GM23338 (cell line): Measurements from ENCODE around the gene EPS8. TPM values are rescaled to one million over a fixed set of nuclear protein-coding genes. Genes with fewer than 3 reads are reported as not detected.

Source experiments
- ATAC-seq: fragments of 200-7000 bp; cut with Tn5 transposase; 3 replicates; pipeline ENCODE4 v1.9.1; 2020
- DNase-seq: peaks from one replicate; pipeline ENCODE4 v3.0.0-alpha.2; 2015; ENCODE audit warnings: low spot score
- H2AFZ ChIP-seq: fragments of 200-600 bp; sonication (generic); 2 replicates; pipeline ENCODE4 v1.8.0; 2016; ENCODE audit warnings: antibody characterized with exemption, mild to moderate bottlenecking, moderate library complexity
- H3F3A ChIP-seq: fragments of 200-600 bp; sonication (generic); replicated peaks from 2 replicates; pipeline ENCODE4 v1.8.0; 2017; ENCODE audit warnings: antibody characterized with exemption, mixed run types, low read depth
- H3K27ac ChIP-seq: fragments of 200-600 bp; sonication (generic); 2 replicates; pipeline ENCODE4 v1.6.1; 2016; ENCODE audit warnings: low read depth
- H3K27me3 ChIP-seq: fragments of 200-600 bp; sonication (generic); 2 replicates; pipeline ENCODE4 v1.8.0; 2016; ENCODE audit warnings: mild to moderate bottlenecking, mixed run types, moderate library complexity; ENCODE audit not compliant: insufficient read depth
- H3K36me3 ChIP-seq: fragments of 200-600 bp; sonication (generic); 2 replicates; pipeline ENCODE4 v1.8.0; 2016; ENCODE audit warnings: mild to moderate bottlenecking; ENCODE audit not compliant: insufficient read depth
- H3K4me1 ChIP-seq: fragments of 200-600 bp; sonication (generic); 2 replicates; pipeline ENCODE4 v1.8.0; 2016; ENCODE audit warnings: mild to moderate bottlenecking, moderate library complexity; ENCODE audit not compliant: insufficient read depth
- H3K4me2 ChIP-seq: fragments of 200-600 bp; sonication (generic); 2 replicates; pipeline ENCODE4 v1.7.1; 2017; ENCODE audit warnings: mixed run types
- H3K4me3 ChIP-seq: fragments of 200-600 bp; sonication (generic); 2 replicates; pipeline ENCODE4 v1.6.1; 2016; ENCODE audit warnings: mixed run types
- H3K79me2 ChIP-seq: fragments of 200-600 bp; sonication (generic); replicated peaks from 2 replicates; pipeline ENCODE4 v1.8.0; 2017; ENCODE audit warnings: mild to moderate bottlenecking; ENCODE audit not compliant: insufficient read depth
- H3K9me2 ChIP-seq: fragments of 200-600 bp; sonication (generic); 2 replicates; pipeline ENCODE4 v1.8.0; 2017; ENCODE audit not compliant: insufficient read depth
- H4K20me1 ChIP-seq: fragments of 200-600 bp; sonication (generic); replicated peaks from 2 replicates; pipeline ENCODE4 v1.8.0; 2017; ENCODE audit warnings: mild to moderate bottlenecking; ENCODE audit not compliant: insufficient read depth
- H3K27ac Mint-ChIP-seq: 2 replicates; pipeline ENCODE4 v1.8.0; 2020; ENCODE audit warnings: inconsistent platforms, mild to moderate bottlenecking, moderate library complexity, mixed read lengths
- H3K27me3 Mint-ChIP-seq: 3 replicates; pipeline ENCODE4 v1.8.0; 2022; ENCODE audit warnings: low read depth, mild to moderate bottlenecking, moderate library complexity, mixed read lengths, inconsistent platforms; ENCODE audit not compliant: insufficient read depth, poor library complexity
- H3K36me3 Mint-ChIP-seq: 3 replicates; pipeline ENCODE4 v1.8.0; 2021; ENCODE audit warnings: low read depth, mild to moderate bottlenecking, inconsistent platforms, moderate library complexity, mixed read lengths
- H3K4me1 Mint-ChIP-seq: 3 replicates; pipeline ENCODE4 v1.8.0; 2020; ENCODE audit warnings: mild to moderate bottlenecking, inconsistent platforms, mixed read lengths
- H3K4me3 Mint-ChIP-seq: 3 replicates; pipeline ENCODE4 v1.8.0; 2021; ENCODE audit warnings: moderate library complexity, mild to moderate bottlenecking, inconsistent platforms, mixed read lengths
- H3K9me3 Mint-ChIP-seq: 3 replicates; pipeline ENCODE4 v1.8.0; 2020; ENCODE audit warnings: moderate library complexity, mild to moderate bottlenecking, inconsistent platforms, mixed read lengths
- CREB1 ChIP-seq: fragments of 250-450 bp; sonication (Bioruptor Pico); IDR thresholded peaks from 2 replicates; pipeline ENCODE4 v1.5.0; 2020; ENCODE audit warnings: low read depth, mild to moderate bottlenecking, moderate library complexity
- EZH2 ChIP-seq: fragments of 200-600 bp; sonication (generic); IDR thresholded peaks from one replicate; pipeline ENCODE4 v1.8.0; 2017; ENCODE audit warnings: antibody characterized with exemption, mild to moderate bottlenecking, low read depth; ENCODE audit not compliant: unreplicated experiment
- EZH2phosphoT487 ChIP-seq: fragments of 200-600 bp; sonication (generic); IDR thresholded peaks from one replicate; pipeline ENCODE4 v1.8.1; 2018; ENCODE audit warnings: antibody characterized with exemption; ENCODE audit not compliant: unreplicated experiment
- JUNB ChIP-seq: IDR thresholded peaks from one replicate; pipeline ENCODE4 v1.6.1; 2016; ENCODE audit warnings: antibody characterized with exemption; ENCODE audit not compliant: unreplicated experiment
- POLR2AphosphoS5 ChIP-seq: IDR thresholded peaks from 2 replicates; pipeline ENCODE4 v1.6.1; 2016; ENCODE audit warnings: antibody characterized with exemption, low read depth
- STAT1 ChIP-seq: IDR thresholded peaks from one replicate; pipeline ENCODE4 v1.6.1; 2016; ENCODE audit warnings: antibody characterized with exemption; ENCODE audit not compliant: unreplicated experiment
- ZNF114 ChIP-seq: fragments of 250-450 bp; sonication (Bioruptor Pico); IDR thresholded peaks from 2 replicates; pipeline ENCODE4 v1.5.0; 2020; ENCODE audit warnings: mild to moderate bottlenecking, moderate library complexity
- ZNF331 ChIP-seq: fragments of 250-450 bp; sonication (Bioruptor Pico); IDR thresholded peaks from 2 replicates; pipeline ENCODE4 v1.5.0; 2020; ENCODE audit warnings: low read depth, mild to moderate bottlenecking, moderate library complexity
- polyA plus RNA-seq: library from polyadenylated mRNA; unstranded; fragments of >200 nt; fragmentation: Nextera tagmentation; extraction: Ambion mirVana; gene quantifications from 2 replicates; pipeline ENCODE4 v1.2.1, GENCODE V29; 2016
- total RNA-seq: library from RNA; depleted of rRNA; stranded (reverse); fragments of >200 nt; shearing (Covaris generic); gene quantifications from 2 replicates; pipeline ENCODE4 v1.2.3, GENCODE V29; 2014
- TF ChIP-seq, protein P1 (sequence below), 2 experiments: fragments of 200-600 bp in 1 of 2; sonication (generic) in 1 of 2; conservative IDR thresholded peaks; 2 replicates each; pipeline versions ENCODE4 v1.5.1 to v1.6.1; 2016 to 2017; ENCODE audit warnings: antibody characterized with exemption in 2 of 2, low read depth in 2 of 2, mild to moderate bottlenecking in 2 of 2, moderate library complexity in 1 of 2
- TF ChIP-seq, protein P2 (sequence below): IDR thresholded peaks from one replicate; pipeline ENCODE4 v1.6.1; 2018; ENCODE audit warnings: antibody characterized with exemption; ENCODE audit not compliant: unreplicated experiment

The EPS8 gene
- total and polyA plus RNA-seq, 2 experiments from 2014 or later: 3.5 to 5.4 TPM

DNA sequence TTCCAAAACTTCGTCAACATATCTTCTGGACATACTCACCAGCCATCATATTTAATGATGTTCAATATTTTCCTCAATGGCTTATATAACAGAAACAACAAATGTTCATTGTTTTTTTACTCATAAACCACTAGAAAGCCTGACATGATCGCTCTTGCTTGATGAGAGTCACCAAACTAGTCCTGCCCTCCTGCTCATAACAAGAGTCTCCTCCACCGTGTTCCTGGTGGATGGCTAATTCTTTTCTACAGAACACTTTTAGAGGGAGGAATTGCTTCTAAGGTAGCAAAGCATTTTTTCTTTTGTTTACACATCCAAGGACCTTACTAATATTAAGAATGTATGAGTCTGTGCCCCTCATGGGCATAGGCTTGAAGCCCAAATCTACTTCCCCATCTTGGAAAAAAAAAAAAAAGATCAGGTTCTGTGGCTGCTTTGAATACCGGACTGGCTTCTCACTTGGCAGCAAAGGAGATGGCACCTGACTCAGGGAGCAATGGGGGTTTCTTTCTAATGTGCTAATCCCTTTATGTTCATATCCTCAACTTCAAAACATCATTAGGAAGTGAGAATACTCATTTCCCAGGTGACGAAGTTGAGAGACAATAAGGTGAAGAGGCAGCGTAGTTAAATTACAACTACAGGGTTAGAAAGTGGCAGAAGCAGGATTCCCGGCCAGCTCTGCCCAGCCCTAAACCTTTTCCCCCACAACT lies 188.8 kb downstream of the EPS8 start:
- Histone ChIP-seq H4K20me1 (no peaks in the 10 kb centered on the region), H3F3A (no peaks in the 10 kb centered on the region), H3K27me3 (no peaks in the 10 kb centered on the region), H3K4me3 (no peak overlapping the region), H3K79me2 (no peaks in the 10 kb centered on the region), H3K4me1 (no peaks in the 10 kb centered on the region), H2AFZ (no peak overlapping the region; the same call in 1 of the 2 replicates), H3K9me2 (no peaks in the 10 kb centered on the region), H3K36me3 (no peaks in the 10 kb centered on the region), H3K4me2 (no peak overlapping the region), H3K27ac (no peak overlapping the region)
- TF ChIP-seq, protein P1, sequence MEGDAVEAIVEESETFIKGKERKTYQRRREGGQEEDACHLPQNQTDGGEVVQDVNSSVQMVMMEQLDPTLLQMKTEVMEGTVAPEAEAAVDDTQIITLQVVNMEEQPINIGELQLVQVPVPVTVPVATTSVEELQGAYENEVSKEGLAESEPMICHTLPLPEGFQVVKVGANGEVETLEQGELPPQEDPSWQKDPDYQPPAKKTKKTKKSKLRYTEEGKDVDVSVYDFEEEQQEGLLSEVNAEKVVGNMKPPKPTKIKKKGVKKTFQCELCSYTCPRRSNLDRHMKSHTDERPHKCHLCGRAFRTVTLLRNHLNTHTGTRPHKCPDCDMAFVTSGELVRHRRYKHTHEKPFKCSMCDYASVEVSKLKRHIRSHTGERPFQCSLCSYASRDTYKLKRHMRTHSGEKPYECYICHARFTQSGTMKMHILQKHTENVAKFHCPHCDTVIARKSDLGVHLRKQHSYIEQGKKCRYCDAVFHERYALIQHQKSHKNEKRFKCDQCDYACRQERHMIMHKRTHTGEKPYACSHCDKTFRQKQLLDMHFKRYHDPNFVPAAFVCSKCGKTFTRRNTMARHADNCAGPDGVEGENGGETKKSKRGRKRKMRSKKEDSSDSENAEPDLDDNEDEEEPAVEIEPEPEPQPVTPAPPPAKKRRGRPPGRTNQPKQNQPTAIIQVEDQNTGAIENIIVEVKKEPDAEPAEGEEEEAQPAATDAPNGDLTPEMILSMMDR (conservative IDR thresholded peaks at IDR 0.05; ENCODE audit: low read depth in 2 of 2): no peak
- TF ChIP-seq, protein P2, sequence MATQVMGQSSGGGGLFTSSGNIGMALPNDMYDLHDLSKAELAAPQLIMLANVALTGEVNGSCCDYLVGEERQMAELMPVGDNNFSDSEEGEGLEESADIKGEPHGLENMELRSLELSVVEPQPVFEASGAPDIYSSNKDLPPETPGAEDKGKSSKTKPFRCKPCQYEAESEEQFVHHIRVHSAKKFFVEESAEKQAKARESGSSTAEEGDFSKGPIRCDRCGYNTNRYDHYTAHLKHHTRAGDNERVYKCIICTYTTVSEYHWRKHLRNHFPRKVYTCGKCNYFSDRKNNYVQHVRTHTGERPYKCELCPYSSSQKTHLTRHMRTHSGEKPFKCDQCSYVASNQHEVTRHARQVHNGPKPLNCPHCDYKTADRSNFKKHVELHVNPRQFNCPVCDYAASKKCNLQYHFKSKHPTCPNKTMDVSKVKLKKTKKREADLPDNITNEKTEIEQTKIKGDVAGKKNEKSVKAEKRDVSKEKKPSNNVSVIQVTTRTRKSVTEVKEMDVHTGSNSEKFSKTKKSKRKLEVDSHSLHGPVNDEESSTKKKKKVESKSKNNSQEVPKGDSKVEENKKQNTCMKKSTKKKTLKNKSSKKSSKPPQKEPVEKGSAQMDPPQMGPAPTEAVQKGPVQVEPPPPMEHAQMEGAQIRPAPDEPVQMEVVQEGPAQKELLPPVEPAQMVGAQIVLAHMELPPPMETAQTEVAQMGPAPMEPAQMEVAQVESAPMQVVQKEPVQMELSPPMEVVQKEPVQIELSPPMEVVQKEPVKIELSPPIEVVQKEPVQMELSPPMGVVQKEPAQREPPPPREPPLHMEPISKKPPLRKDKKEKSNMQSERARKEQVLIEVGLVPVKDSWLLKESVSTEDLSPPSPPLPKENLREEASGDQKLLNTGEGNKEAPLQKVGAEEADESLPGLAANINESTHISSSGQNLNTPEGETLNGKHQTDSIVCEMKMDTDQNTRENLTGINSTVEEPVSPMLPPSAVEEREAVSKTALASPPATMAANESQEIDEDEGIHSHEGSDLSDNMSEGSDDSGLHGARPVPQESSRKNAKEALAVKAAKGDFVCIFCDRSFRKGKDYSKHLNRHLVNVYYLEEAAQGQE: no peak
- no peaks in the 10 kb centered on the region for H3K36me3 Mint-ChIP-seq
- H3K4me3 Mint-ChIP-seq: no peak overlapping the region
- H3K9me3 Mint-ChIP-seq: no peaks in the 10 kb centered on the region
- ATAC-seq (no peak), DNase-seq (no peak)
- no peaks in the 10 kb centered on the region for H3K27me3 Mint-ChIP-seq
- no peak overlapping the region for H3K27ac Mint-ChIP-seq
- no peaks in the 10 kb centered on the region for H3K4me1 Mint-ChIP-seq

DNA sequence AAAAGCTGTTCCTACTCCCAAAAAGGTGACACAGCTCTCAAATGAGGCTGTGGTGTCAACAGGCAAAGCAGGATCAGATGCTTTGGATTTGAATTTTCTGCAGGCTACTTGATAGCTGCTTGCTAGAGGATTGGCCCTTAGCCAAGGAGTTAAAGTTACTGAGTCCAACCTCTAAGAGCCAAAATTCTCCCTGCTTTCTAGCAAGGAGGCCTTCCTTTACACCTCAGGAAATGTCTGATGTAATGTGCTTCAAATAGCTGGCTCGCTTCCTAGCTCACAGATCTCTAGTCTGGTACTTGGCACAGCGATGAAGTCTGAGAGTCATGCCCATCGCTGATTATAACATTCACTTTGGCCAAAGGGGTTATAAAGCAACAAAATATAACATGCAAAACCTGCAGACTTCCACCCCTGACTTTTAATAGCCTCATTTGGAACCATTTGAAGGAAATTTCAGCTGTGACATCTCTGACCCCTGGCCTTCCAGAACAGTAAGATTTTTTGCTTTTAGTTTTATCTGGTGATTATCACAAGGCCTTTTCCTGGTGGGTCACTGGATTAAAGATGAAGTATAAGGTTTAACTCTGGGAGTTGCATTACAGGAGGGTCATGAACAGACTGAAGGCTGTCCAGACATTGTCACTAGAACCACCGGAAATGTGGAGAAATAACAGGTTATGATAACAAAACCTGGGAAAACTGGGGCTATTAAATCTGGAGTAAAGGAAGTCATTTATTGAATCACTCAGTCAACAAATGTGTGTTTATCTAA lies 189.7 kb downstream of the EPS8 start:
- no peaks in the 10 kb centered on the region for H3K27me3 ChIP-seq
- no peaks in the 10 kb centered on the region for H3K79me2 ChIP-seq
- no peaks in the 10 kb centered on the region for H3K36me3 ChIP-seq
- DNase-seq (no peak), ATAC-seq (no peak)
- no peaks in the 10 kb centered on the region for H3F3A ChIP-seq
- no peaks in the 10 kb centered on the region for H3K9me2 ChIP-seq
- no peak overlapping the region for H3K27ac ChIP-seq
- H4K20me1 ChIP-seq: no peaks in the 10 kb centered on the region
- no peaks in the 10 kb centered on the region for H3K27me3 Mint-ChIP-seq
- no peak overlapping the region for H3K4me3 Mint-ChIP-seq
- no peak overlapping the region for H2AFZ ChIP-seq
- H3K4me1 Mint-ChIP-seq: no peaks in the 10 kb centered on the region
- no peaks in the 10 kb centered on the region for H3K9me3 Mint-ChIP-seq
- no peaks in the 10 kb centered on the region for H3K4me1 ChIP-seq
- H3K4me3 ChIP-seq: no peak overlapping the region
- no peak overlapping the region for H3K27ac Mint-ChIP-seq
- no peak overlapping the region for H3K4me2 ChIP-seq
- no peaks in the 10 kb centered on the region for H3K36me3 Mint-ChIP-seq
- TF ChIP-seq POLR2AphosphoS5: no peak
- TF ChIP-seq ZNF114 (CRISPR knock-in tag): no peak
- no peak for TF ChIP-seq JUNB
- TF ChIP-seq ZNF331 (CRISPR knock-in tag): no peak
- no peak for TF ChIP-seq STAT1
- TF ChIP-seq EZH2phosphoT487: no peak
- TF ChIP-seq EZH2: no peak
- TF ChIP-seq, protein P1 (conservative IDR thresholded peaks at IDR 0.05; ENCODE audit: low read depth in 2 of 2): no peak
- TF ChIP-seq, protein P2: no peak
- TF ChIP-seq CREB1: no peak
